OCI-LY3 (cell line): ENCODE results near the gene GLP1R.

Experiments used
- CTCF ChIP-seq: fragments of 200-600, 300-600 bp; sonication (generic); IDR thresholded peaks from 2 replicates; pipeline ENCODE4 v1.5.1; 2014; ENCODE audit warnings: antibody characterized with exemption, low read length, low read depth
- EZH2phosphoT487 ChIP-seq: fragments of 200-600 bp; shearing (Covaris generic); IDR thresholded peaks from 2 replicates; pipeline ENCODE4 v1.6.1; 2018; ENCODE audit warnings: antibody characterized with exemption, mixed run types, low read depth

GRCh38 chr6:39017547-39017880 lies 31.1 kb upstream of the GLP1R start:
- no peak for TF ChIP-seq CTCF
- TF ChIP-seq EZH2phosphoT487 = no peak
